B cell (primary cell): ENCODE measurements around the gene PITPNM2. TPM values are rescaled to one million over a fixed set of nuclear protein-coding genes. Genes with fewer than 3 reads are reported as not detected.

Experiments used
- ATAC-seq: fragments of 200-7000 bp; cut with Tn5 transposase; one replicate; pipeline ENCODE4 v1.10.0; 2021; ENCODE audit warnings: low read depth, mild to moderate bottlenecking, moderate number of reproducible peaks, moderate library complexity
- CTCF ChIA-PET: fragments of 350-600 bp; sonication (Branson Sonifier 250); formaldehyde crosslinking; loops from one replicate; lab custom pipeline; 2021; ENCODE audit warnings: antibody characterized with exemption, inconsistent platforms; lab: Charles Lee
- POLR2A ChIA-PET: fragments of 350-600 bp; sonication (Branson Sonifier 250); formaldehyde crosslinking; loops from one replicate; lab custom pipeline; 2021; ENCODE audit warnings: antibody characterized with exemption; lab: Charles Lee
- DNase-seq: peaks from one replicate; pipeline ENCODE4 v3.0.0; 2013
- H2AFZ ChIP-seq: 2 replicates; pipeline ENCODE4 v1.6.1; 2012; ENCODE audit warnings: mild to moderate bottlenecking, low read depth, low read length; ENCODE audit not compliant: insufficient read depth, poor library complexity, severe bottlenecking
- H3K27ac ChIP-seq, 2 donors: 1 replicate in 1 of 2; 2 replicates in 1 of 2; pipeline ENCODE4 v1.5.1; 2012 to 2013; ENCODE audit warnings: low read length in 2 of 2, mild to moderate bottlenecking in 2 of 2, moderate library complexity in 1 of 2
- H3K27me3 ChIP-seq, 4 experiments: fragments of 200-600 bp in 1 of 4; sonication (generic) in 1 of 4; replicated peaks in 1 of 4; 1 replicate in 2 of 4; 2 replicates in 2 of 4; pipeline versions ENCODE4 v1.6.1 to v1.7.0; 2013 to 2016; ENCODE audit warnings: low read length in 3 of 4, mild to moderate bottlenecking in 2 of 4, mixed read lengths in 1 of 4, moderate library complexity in 1 of 4; ENCODE audit not compliant: insufficient read depth in 4 of 4, control insufficient read depth in 3 of 4; ENCODE audit errors: control extremely low read depth in 1 of 4
- H3K36me3 ChIP-seq, 2 experiments: replicated peaks in 1 of 2; 1 replicate in 1 of 2; 2 replicates in 1 of 2; pipeline versions ENCODE4 v1.6.1 to v1.7.1; 2013; ENCODE audit warnings: low read length in 1 of 2; ENCODE audit not compliant: insufficient read depth in 2 of 2, control insufficient read depth in 1 of 2; ENCODE audit errors: control extremely low read depth in 1 of 2, extremely low read depth in 1 of 2
- H3K4me1 ChIP-seq, 2 donors: fragments of 200-600 bp in 1 of 2; sonication (generic) in 1 of 2; 1 replicate in 1 of 2; 2 replicates in 1 of 2; pipeline versions ENCODE4 v1.5.1 to v1.6.1; 2013 to 2017; ENCODE audit warnings: low read length in 2 of 2; ENCODE audit not compliant: control insufficient read depth in 2 of 2, insufficient read depth in 2 of 2
- H3K4me2 ChIP-seq: replicated peaks from 2 replicates; pipeline ENCODE3; 2012; ENCODE audit warnings: mild to moderate bottlenecking, low read depth, low read length; ENCODE audit not compliant: poor library complexity, severe bottlenecking
- H3K4me3 ChIP-seq, 5 experiments: fragments of 200-600 bp in 1 of 5; sonication (generic) in 1 of 5; 1 replicate in 3 of 5; 2 replicates in 2 of 5; pipeline versions ENCODE4 v1.5.1 to v1.7.0; 2011 to 2016; ENCODE audit warnings: low read length in 4 of 5, mild to moderate bottlenecking in 4 of 5, low read depth in 2 of 5, control low read depth in 1 of 5, moderate library complexity in 1 of 5; ENCODE audit not compliant: insufficient read depth in 1 of 5; ENCODE audit errors: control extremely low read depth in 1 of 5, extremely low read depth in 1 of 5
- H3K79me2 ChIP-seq: fragments of 200-600 bp; sonication (generic); one replicate; pipeline ENCODE4 v1.6.0; 2016; ENCODE audit warnings: low read length; ENCODE audit not compliant: control insufficient read depth, insufficient read depth
- H3K9ac ChIP-seq: fragments of 200-600 bp; sonication (generic); 2 replicates; pipeline ENCODE4 v1.6.1; 2017; ENCODE audit warnings: mild to moderate bottlenecking, low read length, moderate library complexity
- H3K9me3 ChIP-seq, 3 donors: one replicate each; pipeline versions ENCODE4 v1.6.1 to v1.7.1; 2013; ENCODE audit warnings: low read length in 2 of 3; ENCODE audit not compliant: control insufficient read depth in 2 of 3, insufficient read depth in 1 of 3; ENCODE audit errors: control extremely low read depth in 1 of 3
- H4K20me1 ChIP-seq: 2 replicates; pipeline ENCODE4 v1.6.0; 2012; ENCODE audit warnings: mild to moderate bottlenecking, low read length; ENCODE audit not compliant: insufficient read depth, control insufficient read depth, poor library complexity, severe bottlenecking
- H3K27ac Mint-ChIP-seq: one replicate; pipeline ENCODE4 v1.8.0; 2021; ENCODE audit warnings: mixed read lengths
- H3K27me3 Mint-ChIP-seq: one replicate; pipeline ENCODE4 v1.8.0; 2021; ENCODE audit warnings: mixed read lengths
- H3K4me1 Mint-ChIP-seq: one replicate; pipeline ENCODE4 v1.8.0; 2021; ENCODE audit warnings: mixed read lengths
- H3K4me3 Mint-ChIP-seq: one replicate; pipeline ENCODE4 v1.8.0; 2021; ENCODE audit warnings: mixed read lengths
- H3K9me3 Mint-ChIP-seq: one replicate; pipeline ENCODE4 v1.8.0; 2022; ENCODE audit warnings: mixed read lengths; ENCODE audit not compliant: insufficient read depth
- EZH2 ChIP-seq: IDR thresholded peaks from 2 replicates; pipeline ENCODE4 v1.6.1; 2012; ENCODE audit warnings: borderline replicate concordance, low read depth, mild to moderate bottlenecking, moderate library complexity, low read length; ENCODE audit not compliant: insufficient read depth, poor library complexity, severe bottlenecking
- WGBS: methylation state at CpG from one replicate; pipeline ENCODE4 v1.1.5; 2013; ENCODE audit warnings: missing lambda C conversion rate; ENCODE audit not compliant: insufficient coverage; 5-methylcytosine and 5-hydroxymethylcytosine counted together
- intact Hi-C: fragments of 100-400 bp; cut with micrococcal nuclease; formaldehyde crosslinking; loops from one replicate; pipeline ENCODE4 v1.10.0; 2022
- polyA plus RNA-seq: library from polyadenylated mRNA; depleted of rRNA; stranded (reverse); fragments of >200 nt; gene quantifications from 2 replicates; pipeline ENCODE4 v1.2.3, GENCODE V29; 2012
- total RNA-seq, 2 donors: library from RNA; stranded (reverse); fragments of 120-200 nt in 1 of 2; gene quantifications; 1 replicate in 1 of 2; 2 replicates in 1 of 2; pipeline versions ENCODE4 v1.2.3 to v1.2.4, GENCODE V29; 2013 to 2022
- TF ChIP-seq, protein P1 (sequence below): fragments of 200-600 bp; IDR thresholded peaks from one replicate; pipeline ENCODE4 v1.8.0; 2022; ENCODE audit warnings: antibody characterized with exemption, mild to moderate bottlenecking

Gene PITPNM2
- total and polyA plus RNA-seq, 2 donors (not counting 1 experiment from before 2014, with no cell fraction given) = 9.6 to 28.6 TPM

- WGBS = no CpG with 5 or more reads among the region's 9 CpGs
- H3K27me3 Mint-ChIP-seq = no peaks in the 10 kb centered on the region
- Histone ChIP-seq H3K9me3 (peaks cover 0 to 8% (median 0%) of the 10 kb centered on the region in 3 donors), H3K79me2 (peaks cover 34% of the 10 kb centered on the region), H3K27me3 (no peaks in the 10 kb centered on the region), H3K4me1 (peaks cover 23 to 46% of the 10 kb centered on the region in 2 donors), H3K4me3 (no peak overlapping the region), H3K4me2 (no peak overlapping the region), H2AFZ (no peak overlapping the region), H3K27ac (no peak overlapping the region), H4K20me1 (no peaks in the 10 kb centered on the region), H3K9ac (no peak overlapping the region), H3K36me3 (no peaks in the 10 kb centered on the region)
- TF ChIP-seq, protein P1, sequence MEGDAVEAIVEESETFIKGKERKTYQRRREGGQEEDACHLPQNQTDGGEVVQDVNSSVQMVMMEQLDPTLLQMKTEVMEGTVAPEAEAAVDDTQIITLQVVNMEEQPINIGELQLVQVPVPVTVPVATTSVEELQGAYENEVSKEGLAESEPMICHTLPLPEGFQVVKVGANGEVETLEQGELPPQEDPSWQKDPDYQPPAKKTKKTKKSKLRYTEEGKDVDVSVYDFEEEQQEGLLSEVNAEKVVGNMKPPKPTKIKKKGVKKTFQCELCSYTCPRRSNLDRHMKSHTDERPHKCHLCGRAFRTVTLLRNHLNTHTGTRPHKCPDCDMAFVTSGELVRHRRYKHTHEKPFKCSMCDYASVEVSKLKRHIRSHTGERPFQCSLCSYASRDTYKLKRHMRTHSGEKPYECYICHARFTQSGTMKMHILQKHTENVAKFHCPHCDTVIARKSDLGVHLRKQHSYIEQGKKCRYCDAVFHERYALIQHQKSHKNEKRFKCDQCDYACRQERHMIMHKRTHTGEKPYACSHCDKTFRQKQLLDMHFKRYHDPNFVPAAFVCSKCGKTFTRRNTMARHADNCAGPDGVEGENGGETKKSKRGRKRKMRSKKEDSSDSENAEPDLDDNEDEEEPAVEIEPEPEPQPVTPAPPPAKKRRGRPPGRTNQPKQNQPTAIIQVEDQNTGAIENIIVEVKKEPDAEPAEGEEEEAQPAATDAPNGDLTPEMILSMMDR = no peak
- no peak for TF ChIP-seq EZH2
- no peaks in the 10 kb centered on the region for H3K9me3 Mint-ChIP-seq
- intact Hi-C loops = no loop called here
- ChIA-PET POLR2A (no interaction called here), CTCF (interaction anchor here (1.2 kb wide), 1 partner anchor 10 kb away, joined by 4 read pairs; no protein-coding TSS in a partner anchor)
- peak overlapping the region; percentile 83 for H3K27ac Mint-ChIP-seq
- H3K4me3 Mint-ChIP-seq = no peak overlapping the region
- peaks cover 46% of the 10 kb centered on the region for H3K4me1 Mint-ChIP-seq
- ATAC-seq (no peak), DNase-seq (no peak)
Measured at GRCh38 chr12:123133701-123134100, 17.2 kb downstream of the PITPNM2 start.

DNA sequence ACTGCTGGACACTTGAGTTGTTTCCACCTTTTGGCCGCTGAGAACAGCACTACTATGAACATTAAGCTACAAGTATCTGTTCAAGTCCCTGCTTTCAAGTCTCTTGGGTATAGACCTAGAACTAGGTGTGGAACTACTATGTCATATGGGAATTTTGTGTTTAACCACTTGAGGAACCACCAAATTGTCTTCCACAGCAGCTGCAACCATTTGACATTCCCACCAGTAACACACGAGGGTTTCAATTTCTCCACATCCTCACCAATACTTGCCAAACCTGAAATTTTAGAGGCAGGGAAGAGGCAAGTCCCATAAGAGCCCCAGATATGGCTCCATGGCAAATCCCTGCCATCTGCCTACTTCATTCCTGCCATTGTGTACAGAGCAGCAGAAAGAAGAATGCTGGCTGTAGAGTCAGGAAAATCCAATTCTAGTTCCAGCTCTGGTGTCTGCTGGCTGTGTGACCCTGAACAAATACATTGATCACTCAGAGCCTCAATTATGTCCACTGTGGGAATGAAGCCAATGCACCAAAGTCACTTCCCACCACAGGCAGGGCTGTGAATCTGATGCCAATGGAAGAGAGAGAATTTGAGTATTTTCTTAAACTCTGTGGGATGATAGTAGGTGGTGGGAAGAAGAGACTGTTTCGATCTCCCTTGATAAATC, 17.8 kb downstream of the PITPNM2 start:
- Histone ChIP-seq H3K79me2 (peaks cover 37% of the 10 kb centered on the region), H3K4me3 (no peak overlapping the region), H3K4me2 (no peak overlapping the region), H3K27ac (peak overlapping the region in 1 of 2 donors; percentile 10), H4K20me1 (no peaks in the 10 kb centered on the region), H2AFZ (no peak overlapping the region), H3K9ac (no peak overlapping the region), H3K4me1 (peaks cover 23 to 46% of the 10 kb centered on the region in 2 donors), H3K9me3 (peaks cover 0 to 8% (median 0%) of the 10 kb centered on the region in 3 donors), H3K27me3 (no peaks in the 10 kb centered on the region), H3K36me3 (no peaks in the 10 kb centered on the region)
- ATAC-seq (no peak), DNase-seq (no peak)
- peaks cover 46% of the 10 kb centered on the region for H3K4me1 Mint-ChIP-seq
- H3K27ac Mint-ChIP-seq = no peak overlapping the region
- TF ChIP-seq, protein P1 = no peak
- no peak for TF ChIP-seq EZH2
- H3K9me3 Mint-ChIP-seq = no peaks in the 10 kb centered on the region
- H3K4me3 Mint-ChIP-seq = peak overlapping the region; percentile 74
- ChIA-PET CTCF (interaction anchor here (0.8 kb wide), 1 partner anchor 127 kb away, joined by 3 read pairs; no protein-coding TSS in a partner anchor), POLR2A (interaction anchor here (0.6 to 0.7 kb wide), 2 partner anchors 10 to 368 kb away, joined by 3 read pairs; no protein-coding TSS in a partner anchor)
- no CpG with 5 or more reads among the region's 3 CpGs for WGBS
- no peaks in the 10 kb centered on the region for H3K27me3 Mint-ChIP-seq
- intact Hi-C loops = no loop called here
